Testis (tissue), 2 donors: ENCODE measurements around the gene PDGFRB.

Source experiments
- CTCF ChIP-seq, 3 experiments: fragments of 450-650 bp in 2 of 3; fragments of 200-600 bp in 1 of 3; sonication (generic) in 1 of 3; IDR thresholded peaks; one replicate each; pipeline ENCODE4 v1.5.1; 2016 to 2019; ENCODE audit warnings: antibody characterized with exemption in 3 of 3, mild to moderate bottlenecking in 2 of 3, moderate library complexity in 1 of 3
- POLR2A ChIP-seq: fragments of 450-650 bp; IDR thresholded peaks from one replicate; pipeline ENCODE4 v1.6.1; 2017; ENCODE audit warnings: antibody characterized with exemption, mild to moderate bottlenecking, moderate library complexity

DNA sequence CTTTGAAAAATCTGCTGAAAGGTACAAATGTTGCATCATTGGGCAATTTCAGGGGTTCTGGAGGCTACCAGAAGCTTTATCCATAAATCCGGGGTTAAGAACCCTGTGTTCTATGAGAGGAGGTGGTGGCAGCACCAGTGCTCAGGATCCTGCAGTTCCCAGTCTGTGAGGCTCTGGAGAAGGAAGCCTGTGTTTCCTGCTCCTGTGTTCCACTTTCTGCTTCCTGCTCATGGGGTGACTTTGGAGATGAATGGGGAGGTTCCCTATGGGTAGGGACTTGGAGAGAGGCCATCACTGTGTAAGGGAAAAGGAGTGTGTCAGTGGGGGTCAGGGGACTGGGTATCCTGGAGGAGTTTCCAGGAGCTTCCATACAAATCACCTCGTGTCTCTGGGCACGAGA is 13.2 kb upstream of the PDGFRB start:
- TF ChIP-seq CTCF (IDR thresholded peaks at IDR 0.05), result no peak
- no peak for TF ChIP-seq POLR2A
